Measurements from ENCODE around the gene STAT3. TPM values are rescaled to one million over a fixed set of nuclear protein-coding genes. Genes with fewer than 3 reads are reported as not detected.
"Not testable (repeated sequence)": the region's sequence is repeated elsewhere in the genome, so short reads cannot be mapped to it uniquely, and the experiment has no call there.

STAT3 gene
- polyA plus RNA-seq, 1 donor: 193 TPM

DNA sequence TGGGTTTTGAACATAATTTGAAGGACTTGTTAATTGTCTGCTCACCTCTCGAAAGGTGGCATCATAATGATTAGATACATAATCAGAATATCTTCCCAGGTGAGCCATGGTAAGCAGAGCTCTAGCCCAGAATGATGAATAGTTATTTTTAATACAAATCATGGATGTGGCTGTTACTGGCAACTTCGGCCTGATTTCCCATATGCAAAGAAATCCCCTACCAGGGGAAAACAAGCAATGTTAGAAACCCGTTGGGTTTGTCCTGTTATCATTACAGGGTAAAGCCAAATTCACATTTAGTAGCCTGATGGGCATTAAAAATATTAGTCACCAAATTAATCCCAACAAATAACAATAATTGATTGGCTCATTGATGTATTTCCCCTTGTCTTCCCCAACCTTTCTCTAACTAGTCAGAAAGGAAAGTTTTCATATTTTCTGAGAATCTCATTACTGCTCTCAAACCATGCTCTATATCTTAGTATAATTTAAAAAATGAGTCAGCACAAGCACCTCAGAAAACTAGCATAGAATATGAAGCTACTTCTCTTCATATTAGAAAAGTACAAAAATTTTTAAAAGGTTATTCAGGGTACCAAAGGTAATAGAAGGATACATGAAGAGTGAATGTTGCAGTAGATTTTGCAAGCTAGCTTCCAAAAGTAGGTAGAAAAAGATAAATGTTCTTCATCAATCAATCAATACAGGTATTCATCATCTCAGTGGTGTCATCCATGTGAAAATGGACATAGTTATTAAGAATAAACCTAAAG is 117.0 kb downstream of the STAT3 start:
- Histone ChIP-seq H3K27me3 (ENCODE audit: control insufficient read depth, insufficient read depth, low read length) (no peaks in the 10 kb centered on the region), H3K36me3 (ENCODE audit: control insufficient read depth, insufficient read depth, low read length) (no peaks in the 10 kb centered on the region), H3K4me1 (ENCODE audit: control insufficient read depth, insufficient read depth, low read length) (peaks cover 8% of the 10 kb centered on the region), H3K27ac (ENCODE audit: low read length) (no peak overlapping the region), H3K4me3 (ENCODE audit: low read length) (no peak overlapping the region), H3K9me3 (ENCODE audit: control insufficient read depth, low read depth, low read length) (no peaks in the 10 kb centered on the region)
- WGBS (ENCODE audit: insufficient coverage, low lambda C conversion rate): no CpG with 5 or more reads among the region's 3 CpGs
- no peak for DNase-seq

DNA sequence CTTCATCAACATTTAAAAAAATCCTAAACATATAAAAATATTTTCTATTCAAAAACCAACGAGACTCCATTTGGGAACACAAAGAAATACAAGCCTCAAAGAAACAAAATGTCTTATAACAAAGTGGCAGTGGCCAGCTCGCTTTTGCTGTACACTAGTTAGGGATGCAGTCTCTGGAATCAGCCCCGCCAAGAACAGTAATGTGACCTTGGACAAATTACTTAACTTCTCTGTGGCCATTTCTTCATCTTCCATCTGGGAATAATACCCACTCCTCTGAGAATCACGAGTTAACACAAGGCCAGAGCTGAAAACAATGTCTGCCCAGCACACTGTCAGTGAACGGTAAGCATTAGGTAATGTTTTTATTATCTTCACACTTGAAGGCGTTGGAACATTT is 117.6 kb downstream of the STAT3 start:
- 80% methylated on average over 1 of the region's 6 CpGs for WGBS (ENCODE audit: insufficient coverage, low lambda C conversion rate)

DNA sequence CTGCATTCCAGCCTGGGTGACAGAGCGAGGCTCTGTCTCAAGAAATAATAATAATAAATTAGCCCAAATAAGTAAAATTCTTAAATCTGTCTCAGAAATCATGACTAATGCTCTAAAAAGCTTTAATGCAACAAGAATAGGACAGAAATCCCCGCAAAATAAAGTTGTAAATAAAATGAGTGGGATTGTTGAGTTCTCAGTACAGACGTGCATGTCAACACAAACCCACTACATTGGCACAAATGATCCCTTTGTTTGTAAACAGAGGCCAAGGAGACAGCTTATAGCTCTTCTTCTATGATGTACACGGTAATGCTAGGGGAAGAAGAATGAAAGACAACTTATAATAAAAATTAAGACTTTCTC is 118.1 kb downstream of the STAT3 start:
- H3K27ac ChIP-seq (ENCODE audit: low read length): no peak overlapping the region
- H3K4me1 ChIP-seq (ENCODE audit: control insufficient read depth, insufficient read depth, low read length): peaks cover 8% of the 10 kb centered on the region
- H3K4me3 ChIP-seq (ENCODE audit: low read length): no peak overlapping the region
- DNase-seq: no peak
- no peaks in the 10 kb centered on the region for H3K27me3 ChIP-seq (ENCODE audit: control insufficient read depth, insufficient read depth, low read length)
- H3K36me3 ChIP-seq (ENCODE audit: control insufficient read depth, insufficient read depth, low read length): no peaks in the 10 kb centered on the region
- WGBS (ENCODE audit: insufficient coverage, low lambda C conversion rate): 81% methylated on average over 2 of the region's 4 CpGs
- no peaks in the 10 kb centered on the region for H3K9me3 ChIP-seq (ENCODE audit: control insufficient read depth, low read depth, low read length)

More for the DNA sequence above, 117.6 kb downstream of the STAT3 start:
- no peaks in the 10 kb centered on the region for H3K27me3 ChIP-seq (ENCODE audit: control insufficient read depth, insufficient read depth, low read length)
- H3K4me3 ChIP-seq (ENCODE audit: low read length): no peak overlapping the region
- H3K4me1 ChIP-seq (ENCODE audit: control insufficient read depth, insufficient read depth, low read length): peaks cover 8% of the 10 kb centered on the region
- no peaks in the 10 kb centered on the region for H3K9me3 ChIP-seq (ENCODE audit: control insufficient read depth, low read depth, low read length)
- H3K27ac ChIP-seq (ENCODE audit: low read length): no peak overlapping the region
- H3K36me3 ChIP-seq (ENCODE audit: control insufficient read depth, insufficient read depth, low read length): no peaks in the 10 kb centered on the region
- no peak for DNase-seq

DNA sequence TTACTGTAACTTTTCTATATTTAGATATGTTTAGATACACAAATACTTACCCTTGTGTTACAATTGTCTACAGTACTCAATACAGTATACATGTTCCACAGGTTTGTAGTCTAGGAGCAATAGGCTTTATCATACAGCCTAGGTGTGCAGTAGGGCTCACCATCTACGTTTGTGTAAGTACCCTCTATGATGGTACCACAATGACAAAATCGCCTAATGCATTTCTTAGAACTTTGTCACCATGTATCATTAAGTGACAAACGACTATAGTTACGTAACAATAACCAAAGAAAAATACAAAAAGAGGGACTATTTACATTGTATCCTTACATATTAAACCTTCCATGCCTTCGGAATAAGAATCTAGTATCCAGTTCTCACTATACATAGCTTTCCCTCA is 120.0 kb downstream of the STAT3 start:
- H3K4me1 ChIP-seq (ENCODE audit: control insufficient read depth, insufficient read depth, low read length): no peaks in the 10 kb centered on the region
- H3K4me3 ChIP-seq (ENCODE audit: low read length): no peak overlapping the region
- no peaks in the 10 kb centered on the region for H3K36me3 ChIP-seq (ENCODE audit: control insufficient read depth, insufficient read depth, low read length)
- H3K27me3 ChIP-seq (ENCODE audit: control insufficient read depth, insufficient read depth, low read length): no peaks in the 10 kb centered on the region
- WGBS (ENCODE audit: insufficient coverage, low lambda C conversion rate): 93% methylated on average over 2 of the region's 5 CpGs
- DNase-seq: no peak
- no peak overlapping the region for H3K27ac ChIP-seq (ENCODE audit: low read length)
- H3K9me3 ChIP-seq (ENCODE audit: control insufficient read depth, low read depth, low read length): no peaks in the 10 kb centered on the region

DNA sequence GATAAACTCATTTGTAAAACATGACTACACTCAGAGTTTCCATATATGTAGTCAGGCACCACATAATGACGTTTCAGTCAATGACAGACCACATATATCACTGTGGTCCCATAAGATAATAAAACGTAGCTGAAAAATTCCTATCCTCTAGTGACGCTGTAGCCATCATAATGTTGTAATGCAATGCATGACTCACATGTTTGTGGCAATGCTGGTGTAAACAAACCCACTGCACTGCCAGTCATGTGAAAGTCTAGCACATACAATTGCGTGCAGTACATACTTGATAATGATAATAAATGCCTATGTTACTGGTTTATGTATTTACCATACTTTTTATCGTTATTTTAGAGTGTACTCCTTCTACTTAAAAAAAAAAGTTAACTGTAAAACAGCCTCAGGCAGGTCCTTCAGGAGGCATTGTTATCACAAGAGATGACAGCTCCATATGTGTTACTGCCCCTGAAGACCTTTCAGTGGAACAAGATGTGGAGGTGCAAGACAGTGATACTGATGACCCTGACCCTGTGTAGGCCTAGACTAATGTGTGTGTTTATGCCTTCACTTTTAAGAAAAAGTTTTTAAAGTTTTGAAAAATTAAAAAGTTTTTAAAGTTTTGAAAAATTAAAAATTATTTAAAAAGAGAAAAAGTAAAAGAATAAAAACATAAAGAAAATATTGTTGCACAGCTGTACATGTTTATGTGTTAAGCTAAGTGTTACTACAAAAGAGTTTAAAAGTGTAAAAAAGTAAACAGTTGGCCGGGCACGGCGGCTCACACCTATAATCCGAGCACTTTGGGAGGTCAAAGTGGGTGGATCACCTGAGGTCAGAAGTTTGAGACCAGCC is 121.1 kb downstream of the STAT3 start:
- no peak overlapping the region for H3K4me3 ChIP-seq (ENCODE audit: low read length)
- H3K27ac ChIP-seq (ENCODE audit: low read length): no peak overlapping the region
- H3K36me3 ChIP-seq (ENCODE audit: control insufficient read depth, insufficient read depth, low read length): no peaks in the 10 kb centered on the region
- H3K4me1 ChIP-seq (ENCODE audit: control insufficient read depth, insufficient read depth, low read length): no peaks in the 10 kb centered on the region
- WGBS (ENCODE audit: insufficient coverage, low lambda C conversion rate): no CpG with 5 or more reads among the region's 9 CpGs
- H3K9me3 ChIP-seq (ENCODE audit: control insufficient read depth, low read depth, low read length): no peaks in the 10 kb centered on the region
- peak in 1 of 2 donors; percentile 23 for DNase-seq
- H3K27me3 ChIP-seq (ENCODE audit: control insufficient read depth, insufficient read depth, low read length): no peaks in the 10 kb centered on the region

DNA sequence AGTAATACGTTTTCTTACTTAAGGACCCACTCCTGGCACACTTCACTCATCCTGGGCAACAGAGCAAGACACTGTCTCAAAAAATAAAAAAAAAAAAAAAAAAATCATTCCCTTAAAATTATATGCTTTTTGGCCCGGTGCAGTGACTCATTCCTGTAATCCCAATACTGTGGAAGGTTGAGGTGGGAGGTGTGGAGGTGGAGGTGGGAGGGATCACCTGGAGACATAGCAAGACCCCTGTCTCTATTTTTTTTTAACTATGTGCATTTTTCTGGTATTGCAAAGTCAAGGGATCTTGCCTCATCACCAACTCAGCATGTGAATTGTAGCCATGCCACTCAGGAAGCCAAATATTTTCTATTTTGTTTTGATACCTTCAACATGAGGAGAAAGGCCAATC is 121.8 kb downstream of the STAT3 start:
- no peaks in the 10 kb centered on the region for H3K27me3 ChIP-seq (ENCODE audit: control insufficient read depth, insufficient read depth, low read length)
- no peak overlapping the region for H3K4me3 ChIP-seq (ENCODE audit: low read length)
- WGBS (ENCODE audit: insufficient coverage, low lambda C conversion rate): no CpG with 5 or more reads among the region's 2 CpGs
- H3K9me3 ChIP-seq (ENCODE audit: control insufficient read depth, low read depth, low read length): no peaks in the 10 kb centered on the region
- no peaks in the 10 kb centered on the region for H3K36me3 ChIP-seq (ENCODE audit: control insufficient read depth, insufficient read depth, low read length)
- no peaks in the 10 kb centered on the region for H3K4me1 ChIP-seq (ENCODE audit: control insufficient read depth, insufficient read depth, low read length)
- no peak for DNase-seq
- H3K27ac ChIP-seq (ENCODE audit: low read length): no peak overlapping the region

DNA sequence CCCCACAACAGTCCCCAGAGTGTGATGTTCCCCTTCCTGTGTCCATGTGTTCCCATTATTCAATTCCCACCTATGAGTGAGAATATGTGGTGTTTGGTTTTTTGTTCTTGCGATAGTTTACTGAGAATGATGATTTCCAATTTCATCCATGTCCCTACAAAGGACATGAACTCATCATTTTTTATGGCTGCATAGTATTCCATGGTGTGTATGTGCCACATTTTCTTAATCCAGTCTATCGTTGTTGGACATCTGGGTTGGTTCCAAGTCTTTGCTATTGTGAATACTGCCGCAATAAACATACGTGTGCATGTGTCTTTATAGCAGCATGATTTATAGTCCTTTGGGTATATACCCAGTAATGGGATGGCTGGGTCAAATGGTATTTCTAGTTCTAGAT is 123.9 kb downstream of the STAT3 start:
- DNase-seq; H3K27me3 ChIP-seq (ENCODE audit: control insufficient read depth, insufficient read depth, low read length); H3K36me3 ChIP-seq (ENCODE audit: control insufficient read depth, insufficient read depth, low read length); H3K9me3 ChIP-seq (ENCODE audit: control insufficient read depth, low read depth, low read length); H3K27ac ChIP-seq (ENCODE audit: low read length); H3K4me3 ChIP-seq (ENCODE audit: low read length); H3K4me1 ChIP-seq (ENCODE audit: control insufficient read depth, insufficient read depth, low read length): not testable (repeated sequence)
- WGBS (ENCODE audit: insufficient coverage, low lambda C conversion rate): no CpG with 5 or more reads among the region's 4 CpGs

Other genes with a start within 250 kb of the STAT3 start
- gene RAB5C, start 233.5 kb downstream of the STAT3 start, polyA plus RNA-seq: 182 TPM
- gene KCNH4, start 207.3 kb downstream of the STAT3 start, polyA plus RNA-seq: 0.36 TPM
- gene HCRT, start 203.0 kb downstream of the STAT3 start, polyA plus RNA-seq: 0.13 TPM
- gene GHDC, start 193.9 kb downstream of the STAT3 start, polyA plus RNA-seq: 30.1 TPM
- 57.7 TPM for gene STAT5B, start 112.1 kb downstream of the STAT3 start, polyA plus RNA-seq
- gene STAT5A, start 99.9 kb downstream of the STAT3 start, polyA plus RNA-seq: 14.2 TPM
- 71.0 TPM for gene CAVIN1, start 34.8 kb upstream of the STAT3 start, polyA plus RNA-seq
- gene ATP6V0A1, start 70.4 kb upstream of the STAT3 start, polyA plus RNA-seq: 114 TPM
- gene NAGLU, start 147.8 kb upstream of the STAT3 start, polyA plus RNA-seq: 32.9 TPM
- gene HSD17B1, start 164.5 kb upstream of the STAT3 start, polyA plus RNA-seq: 2.1 TPM
- 65.6 TPM for gene COASY, start 173.7 kb upstream of the STAT3 start, polyA plus RNA-seq
- 52.0 TPM for gene MLX, start 178.7 kb upstream of the STAT3 start, polyA plus RNA-seq
- 8.6 TPM for gene PSMC3IP, start 189.3 kb upstream of the STAT3 start, polyA plus RNA-seq
- 36.8 TPM for gene RETREG3, start 220.9 kb upstream of the STAT3 start, polyA plus RNA-seq
- 40.0 TPM for gene TUBG1, start 221.2 kb upstream of the STAT3 start, polyA plus RNA-seq